Stimulated activated naive CD8-positive, alpha-beta T cell treated with anti-CD3 and anti-CD28 coated beads, Interleukin-15, Interleukin-2, amounts not matched to agents 100 U/mL and 50 U/mL, for 24 hours (primary cell): Measurements from ENCODE around the gene MED15.
A peak's percentile ranks its signal among the peaks of the same experiment; 100 is the strongest.

Source experiments
- ATAC-seq: fragments of 150-1000 bp; cut with Tn5 transposase; one replicate; pipeline ENCODE4 v1.10.0; 2021
- DNase-seq: peaks from one replicate; pipeline ENCODE4 v3.0.0; 2021

Gene MED15

GRCh38 chr22:20571531-20572007, 64.2 kb downstream of the MED15 start:
- no peak for ATAC-seq

GRCh38 chr22:20572132-20572802, 64.9 kb downstream of the MED15 start:
- ATAC-seq (no peak), DNase-seq (no peak)

More at GRCh38 chr22:20571531-20572007, 64.2 kb downstream of the MED15 start:
- peak; percentile 80 for DNase-seq

GRCh38 chr22:20573176-20573832, 65.9 kb downstream of the MED15 start:
- DNase-seq: no peak
- ATAC-seq: no peak

GRCh38 chr22:20573833-20574615, 66.6 kb downstream of the MED15 start:
- DNase-seq: no peak
- no peak for ATAC-seq

GRCh38 chr22:20574920-20575353, 67.5 kb downstream of the MED15 start:
- ATAC-seq: no peak
- no peak for DNase-seq

- no peak for ATAC-seq
- DNase-seq: no peak
Observed at GRCh38 chr22:20575724-20576444, 68.5 kb downstream of the MED15 start.

- DNase-seq: no peak
- ATAC-seq: no peak
Observed at GRCh38 chr22:20576445-20576816, 69.0 kb downstream of the MED15 start.

GRCh38 chr22:20577045-20577444, 69.6 kb downstream of the MED15 start:
- ATAC-seq (no peak), DNase-seq (no peak)

GRCh38 chr22:20577549-20577975, 70.2 kb downstream of the MED15 start:
- ATAC-seq (no peak), DNase-seq (no peak)

GRCh38 chr22:20578192-20578591, 70.8 kb downstream of the MED15 start:
- no peak for ATAC-seq

GRCh38 chr22:20578707-20579106, 71.3 kb downstream of the MED15 start:
- ATAC-seq (no peak), DNase-seq (no peak)

More at GRCh38 chr22:20578192-20578591, 70.8 kb downstream of the MED15 start:
- DNase-seq: no peak

GRCh38 chr22:20579273-20580120, 72.1 kb downstream of the MED15 start:
- DNase-seq (no peak), ATAC-seq (no peak)

GRCh38 chr22:20580179-20580578, 72.8 kb downstream of the MED15 start:
- ATAC-seq: no peak
- DNase-seq: no peak

- DNase-seq: no peak
- ATAC-seq: no peak
Observed at GRCh38 chr22:20580611-20581502, 73.4 kb downstream of the MED15 start.

- DNase-seq (no peak), ATAC-seq (no peak)
Observed at GRCh38 chr22:20581503-20582170, 74.2 kb downstream of the MED15 start.

- ATAC-seq (no peak), DNase-seq (no peak)
Observed at GRCh38 chr22:20582171-20582511, 74.7 kb downstream of the MED15 start.

GRCh38 chr22:20582520-20583361, 75.3 kb downstream of the MED15 start:
- DNase-seq (no peak), ATAC-seq (no peak)

GRCh38 chr22:20583471-20583922, 76.1 kb downstream of the MED15 start:
- DNase-seq: no peak
- ATAC-seq: no peak
